Suppressor macrophage (primary cell): ENCODE results near the gene LIG4.

Experiments
- DNase-seq, 4 experiments: peaks; one replicate each; pipeline ENCODE4 v3.0.0-alpha.2; 2020 to 2022

LIG4 gene

GRCh38 chr13:108193806-108194205 is 21.5 kb downstream of the LIG4 start:
- no peak for DNase-seq

- DNase-seq = no peak
These were observed 24.4 kb downstream of the LIG4 start for GRCh38 chr13:108190897-108191296.

- DNase-seq = no peak
These were observed 27.1 kb downstream of the LIG4 start for GRCh38 chr13:108188260-108188659.

GRCh38 chr13:108185223-108185622 is 30.1 kb downstream of the LIG4 start:
- DNase-seq = no peak

- no peak for DNase-seq
These were observed 32.7 kb downstream of the LIG4 start for GRCh38 chr13:108182652-108183051.

- DNase-seq = no peak
These were observed 37.3 kb downstream of the LIG4 start for GRCh38 chr13:108178078-108178477.

GRCh38 chr13:108176685-108177274 is 38.6 kb downstream of the LIG4 start:
- DNase-seq = peak; percentile 32 to 57 (median 53)

- no peak for DNase-seq
These were observed 46.4 kb downstream of the LIG4 start for GRCh38 chr13:108168929-108169328.

GRCh38 chr13:108166078-108166477 is 49.3 kb downstream of the LIG4 start:
- DNase-seq = no peak

- no peak for DNase-seq
These were observed 56.6 kb downstream of the LIG4 start for GRCh38 chr13:108158746-108159145.
